T-helper 17 cell (primary cell): Measurements from ENCODE around the gene COMMD3. TPM values are rescaled to one million over a fixed set of nuclear protein-coding genes. Genes with fewer than 3 reads are reported as not detected.
"Not testable (repeated sequence)": the region's sequence is repeated elsewhere in the genome, so short reads cannot be mapped to it uniquely, and the experiment has no call there.

Experiments
- ATAC-seq: fragments of 150-1000 bp; cut with Tn5 transposase; 2 replicates; pipeline ENCODE4 v1.10.0; 2021; ENCODE audit warnings: mild to moderate bottlenecking, moderate library complexity
- DNase-seq, 3 donors: peaks; one replicate each; pipeline versions ENCODE4 v3.0.0 to v3.0.0-alpha.2; 2020 to 2021
- H3K9me3 ChIP-seq: one replicate; pipeline ENCODE4 v1.7.0; 2013; ENCODE audit warnings: low read length, mild to moderate bottlenecking; ENCODE audit not compliant: control insufficient read depth, poor library complexity, severe bottlenecking
- H3K27ac Mint-ChIP-seq: one replicate; pipeline ENCODE4 v1.8.0; 2022; ENCODE audit warnings: mild to moderate bottlenecking, moderate library complexity, mixed read lengths
- H3K27me3 Mint-ChIP-seq: one replicate; pipeline ENCODE4 v1.8.0; 2022; ENCODE audit warnings: mixed read lengths
- H3K36me3 Mint-ChIP-seq: one replicate; pipeline ENCODE4 v1.8.0; 2022; ENCODE audit warnings: low read depth, mixed read lengths
- H3K4me1 Mint-ChIP-seq: one replicate; pipeline ENCODE4 v1.8.0; 2022; ENCODE audit warnings: mild to moderate bottlenecking, mixed read lengths
- H3K4me3 Mint-ChIP-seq: one replicate; pipeline ENCODE4 v1.8.0; 2022; ENCODE audit warnings: mild to moderate bottlenecking, moderate library complexity, mixed read lengths
- total RNA-seq, 4 donors: library from RNA in 2 of 4; stranded (reverse) in 2 of 4; gene quantifications; one replicate each; pipeline ENCODE4 v1.2.3 and lab custom pipeline; 2022 to 2026

COMMD3 gene
- total RNA-seq, 2 donors from 2014 or later: 35.0 to 37.3 TPM

DNA sequence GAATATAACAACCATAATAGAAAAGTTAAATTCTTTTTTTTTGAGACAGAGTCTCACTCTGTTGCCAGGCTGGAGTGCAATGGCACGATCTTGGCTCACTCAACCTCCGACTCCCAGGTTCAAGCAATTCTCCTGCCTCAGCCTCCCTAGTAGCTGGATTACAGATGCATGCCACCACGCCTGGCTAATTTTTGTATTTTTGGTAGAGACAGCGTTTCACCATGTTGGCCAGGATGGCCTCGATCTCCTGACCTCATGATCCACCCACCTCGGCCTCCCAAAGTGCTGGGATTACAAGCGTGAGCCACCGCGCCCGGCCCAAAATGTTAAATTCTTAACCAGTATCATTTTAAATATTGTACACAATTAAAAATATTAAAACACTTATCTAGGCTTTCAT, 6.2 kb upstream of the COMMD3 start:
- H3K36me3 Mint-ChIP-seq, DNase-seq, H3K27ac Mint-ChIP-seq, H3K4me3 Mint-ChIP-seq, H3K4me1 Mint-ChIP-seq, H3K9me3 ChIP-seq, ATAC-seq: not testable (repeated sequence)
- H3K27me3 Mint-ChIP-seq: peaks cover 11% of the 10 kb centered on the region

DNA sequence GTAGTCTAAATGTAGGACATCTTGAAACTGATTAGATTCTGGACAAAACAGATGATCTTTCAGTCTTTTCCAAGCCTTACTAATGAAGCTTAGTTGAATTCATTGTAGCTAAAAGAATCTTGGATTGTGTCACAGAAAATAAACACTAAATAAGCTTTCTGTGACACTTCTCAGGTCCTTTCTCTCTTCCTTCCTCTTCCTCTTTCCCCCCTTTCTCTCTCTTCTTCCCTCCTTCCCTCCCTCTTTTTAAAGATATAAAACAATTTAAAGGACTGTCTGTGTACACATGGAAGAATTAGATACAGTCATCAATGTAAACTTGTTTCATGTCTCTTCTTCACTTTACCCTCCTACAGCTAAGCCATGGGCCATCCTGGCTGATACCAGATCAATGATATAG, 5.3 kb upstream of the COMMD3 start:
- no peaks in the 10 kb centered on the region for H3K9me3 ChIP-seq
- ATAC-seq: no peak
- Mint-ChIP-seq H3K27ac (no peak overlapping the region), H3K4me1 (peaks cover 9% of the 10 kb centered on the region), H3K36me3 (peaks cover 2% of the 10 kb centered on the region), H3K4me3 (no peak overlapping the region), H3K27me3 (peaks cover 11% of the 10 kb centered on the region)
- DNase-seq: no peak

DNA sequence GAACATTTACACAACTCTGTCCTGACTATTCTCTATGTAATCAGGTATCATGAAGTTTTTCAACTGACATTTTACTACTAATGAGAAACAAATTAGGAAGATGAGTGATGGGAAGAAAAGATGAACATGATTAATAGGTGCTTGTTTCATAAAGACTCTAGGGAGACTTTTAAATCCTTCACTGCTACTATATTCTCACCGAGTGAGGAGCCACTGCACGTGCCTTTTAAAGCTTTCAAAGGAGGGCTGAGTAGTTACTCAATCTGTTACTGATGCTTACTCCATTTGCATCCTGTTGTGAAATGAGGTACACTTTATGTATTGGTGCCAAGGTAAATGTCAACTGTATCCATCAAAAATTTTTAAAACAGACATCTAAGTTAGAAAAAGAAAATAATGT, 1.3 kb upstream of the COMMD3 start:
- no peak overlapping the region for H3K27ac Mint-ChIP-seq
- H3K36me3 Mint-ChIP-seq: peaks cover 2% of the 10 kb centered on the region
- peaks cover 11% of the 10 kb centered on the region for H3K4me1 Mint-ChIP-seq
- H3K4me3 Mint-ChIP-seq: peak overlapping the region; percentile 99
- H3K27me3 Mint-ChIP-seq: no peaks in the 10 kb centered on the region
- ATAC-seq (no peak), DNase-seq (no peak)
- no peaks in the 10 kb centered on the region for H3K9me3 ChIP-seq

DNA sequence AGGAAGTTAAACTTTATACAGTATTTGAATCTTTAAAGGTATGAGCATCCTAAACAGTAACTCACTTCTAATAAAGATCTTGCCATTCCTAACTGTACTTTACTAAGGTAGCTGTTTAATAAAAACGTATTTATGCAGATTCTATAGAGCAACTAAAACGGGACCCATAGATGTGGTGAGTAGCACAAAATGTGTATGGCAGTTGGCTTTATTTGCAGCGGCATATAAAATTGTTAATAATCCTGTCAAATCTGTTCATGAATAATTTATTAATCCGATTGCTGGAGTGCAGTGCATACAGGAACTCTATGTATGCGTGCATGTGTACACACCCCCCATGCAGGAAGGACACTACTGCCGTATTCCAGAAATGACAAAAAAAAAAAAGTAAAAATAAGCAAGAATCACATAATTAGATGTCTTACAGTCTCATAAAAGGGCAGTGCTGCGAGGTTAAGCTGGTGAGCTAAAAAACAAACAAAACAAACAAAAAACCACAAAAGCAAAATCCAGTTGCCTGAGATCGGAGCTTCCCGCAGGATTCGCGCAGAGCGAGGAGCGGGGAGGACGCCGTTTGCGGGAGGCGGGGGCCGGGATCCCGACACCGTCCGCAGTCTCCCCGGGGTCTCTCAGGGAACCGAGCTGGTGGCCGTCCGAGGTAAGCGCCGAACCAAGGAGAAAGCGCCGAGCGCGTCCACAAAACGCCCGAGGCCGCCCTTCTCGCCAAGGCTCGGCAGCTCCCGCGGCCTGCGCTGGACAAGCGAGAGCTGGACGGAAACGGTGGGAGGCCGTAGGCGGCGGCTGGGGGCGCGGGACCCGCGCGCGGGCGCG, 518 bp upstream of the COMMD3 start:
- H3K4me3 Mint-ChIP-seq: peak overlapping the region; percentile 99
- DNase-seq: no peak
- H3K27me3 Mint-ChIP-seq: no peaks in the 10 kb centered on the region
- peaks cover 5% of the 10 kb centered on the region for H3K36me3 Mint-ChIP-seq
- H3K27ac Mint-ChIP-seq: peak overlapping the region; percentile 93
- peak; percentile 17 for ATAC-seq
- H3K9me3 ChIP-seq: no peaks in the 10 kb centered on the region
- peaks cover 14% of the 10 kb centered on the region for H3K4me1 Mint-ChIP-seq

DNA sequence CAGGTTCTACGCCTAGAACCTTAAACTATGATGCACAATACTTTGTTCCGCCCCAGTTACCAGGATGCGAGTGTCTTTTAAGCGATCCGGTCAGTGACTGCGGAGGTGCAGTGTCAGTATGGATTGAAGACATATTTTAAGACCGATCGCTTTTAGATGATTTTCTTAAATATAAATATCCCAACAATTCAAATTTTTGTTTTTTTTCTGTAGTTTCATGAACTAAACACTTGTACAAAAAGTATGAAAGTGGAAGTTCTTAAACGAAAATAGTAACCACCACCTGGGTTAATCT, 835 bp downstream of the COMMD3 start:
- H3K9me3 ChIP-seq: no peaks in the 10 kb centered on the region
- Mint-ChIP-seq H3K4me3 (peak overlapping the region; percentile 99), H3K27me3 (no peaks in the 10 kb centered on the region), H3K36me3 (peaks cover 5% of the 10 kb centered on the region), H3K27ac (peak overlapping the region; percentile 93), H3K4me1 (peaks cover 14% of the 10 kb centered on the region)
- DNase-seq (no peak), ATAC-seq (no peak)

DNA sequence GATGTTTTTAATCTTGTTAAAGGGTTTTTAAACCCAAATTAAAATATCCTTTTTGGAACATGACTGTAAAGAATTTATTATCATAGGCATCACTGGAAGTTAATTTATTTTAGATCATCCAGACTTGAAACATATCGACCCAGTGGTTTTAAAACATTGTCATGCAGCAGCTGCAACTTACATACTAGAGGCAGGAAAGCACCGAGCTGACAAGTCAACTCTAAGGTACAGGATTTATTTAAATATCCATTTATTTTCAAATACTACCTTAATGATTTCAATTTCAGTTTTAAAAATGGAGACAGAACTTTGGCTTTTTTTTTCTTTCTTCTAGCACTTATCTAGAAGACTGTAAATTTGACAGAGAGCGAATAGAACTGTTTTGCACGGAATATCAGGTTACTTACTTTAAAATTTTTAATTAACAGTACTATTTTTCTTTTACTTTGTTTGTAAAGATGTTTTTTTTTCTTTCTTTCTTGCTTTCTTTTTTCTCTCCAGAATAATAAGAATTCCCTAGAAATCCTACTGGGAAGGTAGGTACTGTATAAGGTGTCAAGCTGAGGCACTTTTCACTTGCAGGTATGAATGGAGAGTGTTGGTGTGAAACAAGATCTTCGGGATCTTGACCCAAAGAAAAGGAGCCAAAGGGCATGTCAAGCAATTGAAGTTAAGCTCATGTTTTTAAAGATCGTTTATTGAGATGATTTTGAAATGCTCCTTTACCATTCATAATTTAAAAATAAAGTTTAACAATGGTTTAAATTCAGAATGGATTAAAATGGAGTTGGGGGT, 1.8 kb downstream of the COMMD3 start:
- no peak for ATAC-seq
- no peaks in the 10 kb centered on the region for H3K9me3 ChIP-seq
- peak overlapping the region; percentile 99 for H3K4me3 Mint-ChIP-seq
- H3K4me1 Mint-ChIP-seq: peaks cover 20% of the 10 kb centered on the region
- H3K36me3 Mint-ChIP-seq: peaks cover 5% of the 10 kb centered on the region
- peaks cover 4% of the 10 kb centered on the region for H3K27me3 Mint-ChIP-seq
- H3K27ac Mint-ChIP-seq: peak overlapping the region; percentile 93
- no peak for DNase-seq

DNA sequence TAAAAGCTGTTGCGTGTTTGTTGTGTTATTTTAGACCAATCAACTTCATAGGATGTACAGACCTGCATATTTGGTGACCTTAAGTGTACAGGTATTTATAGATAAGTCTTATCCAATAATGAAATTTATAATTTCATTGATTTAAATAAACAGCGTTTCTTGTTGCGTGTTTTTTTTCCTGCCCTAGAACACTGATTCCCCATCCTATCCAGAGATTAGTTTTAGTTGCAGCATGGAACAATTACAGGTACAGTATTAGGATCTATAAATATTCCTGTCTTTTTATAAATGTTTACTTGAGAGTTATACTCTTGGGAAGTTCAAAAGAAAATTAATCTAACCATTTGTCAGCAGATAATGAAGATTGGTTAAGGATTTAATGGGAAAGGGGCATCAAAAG, 2.6 kb downstream of the COMMD3 start:
- H3K27ac Mint-ChIP-seq: peak overlapping the region; percentile 93
- H3K36me3 Mint-ChIP-seq: peaks cover 5% of the 10 kb centered on the region
- ATAC-seq: no peak
- DNase-seq: no peak
- H3K4me3 Mint-ChIP-seq: no peak overlapping the region
- peaks cover 4% of the 10 kb centered on the region for H3K27me3 Mint-ChIP-seq
- H3K9me3 ChIP-seq: no peaks in the 10 kb centered on the region
- peaks cover 24% of the 10 kb centered on the region for H3K4me1 Mint-ChIP-seq

DNA sequence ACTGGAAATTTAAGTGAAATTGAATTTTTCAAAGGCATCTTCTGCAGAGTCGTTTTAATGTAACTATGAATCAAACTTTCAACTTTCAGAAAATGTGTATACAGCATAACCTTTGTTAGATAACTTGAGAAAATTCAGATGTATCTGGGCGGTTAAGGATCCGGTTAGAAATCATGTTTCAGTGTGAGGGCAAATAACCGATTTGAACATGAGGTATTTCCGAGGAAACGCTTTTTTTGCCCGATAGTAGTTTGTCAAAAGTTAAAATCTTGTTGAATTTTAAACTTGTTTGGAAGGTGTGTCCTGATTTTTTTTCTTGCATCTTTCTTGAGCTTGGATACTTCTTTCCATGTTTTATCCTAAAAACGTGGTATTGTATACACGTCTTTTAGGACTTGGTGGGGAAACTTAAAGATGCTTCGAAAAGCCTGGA, 3.4 kb downstream of the COMMD3 start:
- ATAC-seq: no peak

DNA sequence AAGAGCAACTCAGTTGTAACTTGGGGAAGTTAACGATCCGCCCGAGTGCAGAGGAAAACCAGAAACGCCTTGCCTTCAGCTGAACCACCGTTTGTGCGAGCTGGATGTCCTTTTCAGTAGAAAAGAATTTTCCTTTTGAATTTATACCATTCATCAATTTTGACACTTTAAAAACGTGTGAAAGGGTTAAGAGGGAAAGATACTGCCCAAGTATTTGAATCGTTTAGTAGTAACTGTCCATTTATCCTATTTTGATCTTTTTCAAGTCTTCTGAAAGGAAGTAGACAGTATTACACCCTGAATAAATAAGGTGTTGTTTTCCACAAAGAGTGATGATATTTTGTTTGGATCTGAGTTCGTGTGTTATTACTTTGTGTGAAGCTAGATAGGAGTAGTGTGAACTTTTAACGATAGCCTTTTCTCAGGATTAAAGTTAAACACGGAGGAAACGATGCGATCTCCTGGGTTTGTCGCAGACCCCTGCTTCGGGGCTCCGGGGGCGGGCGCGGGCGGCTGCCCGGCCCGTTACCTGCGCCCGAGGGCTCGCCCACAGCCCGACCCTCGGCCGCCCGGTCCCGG, 3.9 kb downstream of the COMMD3 start:
- H3K27me3 Mint-ChIP-seq: peaks cover 4% of the 10 kb centered on the region
- ATAC-seq (no peak), DNase-seq (no peak)
- peaks cover 5% of the 10 kb centered on the region for H3K36me3 Mint-ChIP-seq
- no peaks in the 10 kb centered on the region for H3K9me3 ChIP-seq
- peak overlapping the region; percentile 96 for H3K4me3 Mint-ChIP-seq
- peaks cover 31% of the 10 kb centered on the region for H3K4me1 Mint-ChIP-seq
- H3K27ac Mint-ChIP-seq: peak overlapping the region; percentile 91

More for the DNA sequence above, 3.4 kb downstream of the COMMD3 start:
- H3K9me3 ChIP-seq: no peaks in the 10 kb centered on the region
- H3K4me1 Mint-ChIP-seq: peaks cover 29% of the 10 kb centered on the region
- peaks cover 5% of the 10 kb centered on the region for H3K36me3 Mint-ChIP-seq
- H3K4me3 Mint-ChIP-seq: peak overlapping the region; percentile 96
- no peak for DNase-seq
- peak overlapping the region; percentile 91 for H3K27ac Mint-ChIP-seq
- peaks cover 4% of the 10 kb centered on the region for H3K27me3 Mint-ChIP-seq

DNA sequence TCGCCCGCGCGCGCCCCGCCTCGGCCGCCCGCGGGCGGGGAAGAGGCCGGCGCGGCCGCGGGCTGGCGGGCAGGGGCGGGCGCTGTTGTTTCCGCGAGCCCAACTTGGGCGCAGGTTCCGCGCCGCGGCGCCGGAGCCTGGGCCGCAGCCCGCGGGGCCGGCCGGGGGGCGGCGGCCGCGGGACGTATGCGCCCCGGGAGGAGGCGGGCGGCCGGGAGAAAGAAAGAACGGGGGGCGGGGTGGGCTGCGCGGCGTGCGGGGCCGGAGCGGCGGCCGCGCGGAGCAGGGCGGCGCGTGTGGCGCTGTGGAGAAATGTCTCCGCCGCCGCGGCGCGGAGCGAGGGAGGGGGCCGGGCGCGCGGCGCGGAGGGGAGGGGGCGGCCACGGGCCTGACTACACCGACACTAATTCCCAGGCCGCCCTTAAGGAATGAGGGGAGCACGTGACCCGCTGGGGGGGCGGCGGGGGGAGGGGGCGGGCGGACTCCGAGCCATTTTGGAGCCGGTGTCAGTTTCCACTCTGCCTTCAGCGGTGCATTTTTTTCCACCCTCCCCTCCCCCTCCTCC, 4.5 kb downstream of the COMMD3 start, which contains the start of gene BMI1:
Gene BMI1, plus strand, starts transcription at position 509 of the 565 bp plus-strand sequence. CDS start 5,351 bp downstream, outside the sequence.
- H3K4me3 Mint-ChIP-seq: peak within 1 kb of the TSS; percentile 96
- peaks cover 3% of the 10 kb centered on the region for H3K36me3 Mint-ChIP-seq
- peak within 1 kb of the TSS; percentile 93 for H3K27ac Mint-ChIP-seq
- DNase-seq: peak; percentile 44 to 66 (median 63)
- peak; percentile 42 for ATAC-seq
- peaks cover 4% of the 10 kb centered on the region for H3K27me3 Mint-ChIP-seq
- H3K9me3 ChIP-seq: no peaks in the 10 kb centered on the region
- H3K4me1 Mint-ChIP-seq: peaks cover 26% of the 10 kb centered on the region

DNA sequence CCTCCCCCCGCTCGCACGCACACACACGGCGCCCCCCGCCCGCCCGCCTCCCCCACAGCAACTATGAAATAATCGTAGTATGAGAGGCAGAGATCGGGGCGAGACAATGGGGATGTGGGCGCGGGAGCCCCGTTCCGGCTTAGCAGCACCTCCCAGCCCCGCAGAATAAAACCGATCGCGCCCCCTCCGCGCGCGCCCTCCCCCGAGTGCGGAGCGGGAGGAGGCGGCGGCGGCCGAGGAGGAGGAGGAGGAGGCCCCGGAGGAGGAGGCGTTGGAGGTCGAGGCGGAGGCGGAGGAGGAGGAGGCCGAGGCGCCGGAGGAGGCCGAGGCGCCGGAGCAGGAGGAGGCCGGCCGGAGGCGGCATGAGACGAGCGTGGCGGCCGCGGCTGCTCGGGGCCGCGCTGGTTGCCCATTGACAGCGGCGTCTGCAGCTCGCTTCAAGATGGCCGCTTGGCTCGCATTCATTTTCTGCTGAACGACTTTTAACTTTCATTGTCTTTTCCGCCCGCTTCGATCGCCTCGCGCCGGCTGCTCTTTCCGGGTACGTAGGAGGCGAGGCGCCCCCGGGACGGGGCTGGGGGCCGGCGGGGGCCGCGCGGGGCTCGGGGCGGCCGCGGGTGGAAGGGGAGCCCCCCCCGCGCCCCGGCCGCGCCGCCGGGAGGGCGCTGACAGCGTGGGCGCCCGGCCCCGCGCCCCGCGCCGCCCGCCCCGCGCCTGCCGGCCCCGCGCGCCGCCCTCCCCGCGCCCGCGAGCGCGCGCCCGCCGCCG, 5.2 kb downstream of the COMMD3 start:
- H3K9me3 ChIP-seq: no peaks in the 10 kb centered on the region
- DNase-seq: peak; percentile 39 to 55 (median 52)
- Mint-ChIP-seq H3K4me1 (peaks cover 31% of the 10 kb centered on the region), H3K4me3 (peak overlapping the region; percentile 81), H3K36me3 (peaks cover 3% of the 10 kb centered on the region), H3K27ac (peak overlapping the region; percentile 93), H3K27me3 (peaks cover 4% of the 10 kb centered on the region)
- ATAC-seq: peak; percentile 39

DNA sequence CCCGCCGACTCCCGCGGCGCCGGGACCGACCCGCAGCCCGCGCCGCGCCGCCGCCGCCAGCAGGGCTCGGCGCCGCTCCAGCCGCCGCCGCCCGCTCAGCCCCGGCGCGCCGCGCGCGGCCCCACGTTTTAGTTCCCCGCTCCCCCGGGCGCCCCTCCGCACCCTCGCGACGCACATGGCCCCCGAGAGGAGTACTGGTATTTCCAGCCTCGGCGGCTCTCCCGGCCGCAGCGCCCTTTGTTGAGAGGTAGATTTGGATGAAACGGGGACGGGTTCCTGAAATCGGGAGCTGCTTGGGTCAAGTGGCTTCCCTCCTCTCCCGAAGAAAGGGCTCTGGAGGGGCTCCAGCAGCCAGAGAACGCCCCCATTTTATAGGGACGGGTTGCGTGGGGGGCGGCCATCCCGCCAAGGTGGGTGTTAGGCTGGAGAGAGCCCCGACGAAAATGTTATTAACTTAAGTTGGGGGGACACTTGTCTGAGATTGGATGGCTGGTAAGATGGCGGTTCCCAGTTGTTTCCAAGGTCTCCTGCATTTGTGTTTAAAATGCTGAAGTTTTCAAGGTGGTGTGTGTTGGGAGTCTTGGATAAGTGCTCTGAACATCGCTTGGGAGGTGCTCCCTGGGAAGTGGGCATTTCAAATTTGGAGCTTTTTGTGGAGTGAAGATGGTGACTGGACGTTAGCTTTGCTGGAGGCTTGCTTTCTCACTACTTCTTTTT, 5.9 kb downstream of the COMMD3 start:
- Mint-ChIP-seq H3K27me3 (peaks cover 4% of the 10 kb centered on the region), H3K4me1 (peaks cover 28% of the 10 kb centered on the region), H3K36me3 (peaks cover 3% of the 10 kb centered on the region), H3K27ac (peak overlapping the region; percentile 93), H3K4me3 (peak overlapping the region; percentile 90)
- DNase-seq (peak in 2 of 3 donors; percentile 36 to 45), ATAC-seq (no peak)
- no peaks in the 10 kb centered on the region for H3K9me3 ChIP-seq
